Neuronal stem cell (in vitro differentiated cells): Measurements from ENCODE around the gene IL6ST.

Experiments used
- DNase-seq: peaks from one replicate; pipeline ENCODE4 v3.0.0-alpha.2; 2013; ENCODE audit warnings: low spot score
- H2AFZ ChIP-seq: one replicate; pipeline ENCODE4 v1.6.1; 2013; ENCODE audit warnings: mild to moderate bottlenecking, low read length, inconsistent platforms
- H2AK5ac ChIP-seq: 2 replicates; pipeline ENCODE4 v1.6.1; 2013; ENCODE audit warnings: low read depth, mild to moderate bottlenecking, inconsistent platforms, low read length, moderate library complexity, mixed read lengths
- H2BK120ac ChIP-seq: 2 replicates; pipeline ENCODE4 v1.6.1; 2013; ENCODE audit warnings: low read depth, mild to moderate bottlenecking, inconsistent platforms, low read length, moderate library complexity, mixed read lengths
- H2BK12ac ChIP-seq: one replicate; pipeline ENCODE4 v1.6.1; 2013; ENCODE audit warnings: low read length, inconsistent platforms
- H2BK15ac ChIP-seq: 2 replicates; pipeline ENCODE4 v1.6.1; 2013; ENCODE audit warnings: mild to moderate bottlenecking, low read length, inconsistent platforms, mixed read lengths
- H2BK5ac ChIP-seq: one replicate; pipeline ENCODE4 v1.6.1; 2013; ENCODE audit warnings: inconsistent platforms, mild to moderate bottlenecking, low read length, moderate library complexity
- H3K14ac ChIP-seq: one replicate; pipeline ENCODE4 v1.6.1; 2013; ENCODE audit warnings: low read length, inconsistent platforms
- H3K18ac ChIP-seq: 2 replicates; pipeline ENCODE4 v1.6.1; 2013; ENCODE audit warnings: low read length, inconsistent platforms
- H3K23ac ChIP-seq: 2 replicates; pipeline ENCODE4 v1.6.1; 2013; ENCODE audit warnings: low read depth, mild to moderate bottlenecking, mixed read lengths, low read length, inconsistent platforms; ENCODE audit not compliant: poor library complexity
- H3K27ac ChIP-seq: replicated peaks from 3 replicates; pipeline ENCODE4 v1.5.1; 2013; ENCODE audit warnings: low read length, inconsistent platforms
- H3K27me3 ChIP-seq, 3 experiments: 2 replicates each; pipeline ENCODE4 v1.6.1; 2013; ENCODE audit warnings: low read length in 3 of 3, mild to moderate bottlenecking in 2 of 3, inconsistent platforms in 1 of 3, low read depth in 1 of 3, mixed read lengths in 1 of 3, moderate library complexity in 1 of 3; ENCODE audit not compliant: control insufficient read depth in 3 of 3, insufficient read depth in 3 of 3
- H3K36me3 ChIP-seq, 2 donors: replicated peaks in 1 of 2; 2 replicates each; pipeline ENCODE4 v1.6.1; 2013; ENCODE audit warnings: low read length in 2 of 2; ENCODE audit not compliant: control insufficient read depth in 2 of 2, insufficient read depth in 2 of 2
- H3K4ac ChIP-seq: 2 replicates; pipeline ENCODE4 v1.6.1; 2013; ENCODE audit warnings: inconsistent platforms, mild to moderate bottlenecking, low read length, moderate library complexity
- H3K4me1 ChIP-seq, 2 donors: 1 replicate in 1 of 2; 2 replicates in 1 of 2; pipeline ENCODE4 v1.6.1; 2013; ENCODE audit warnings: low read length in 2 of 2, low read depth in 1 of 2; ENCODE audit not compliant: control insufficient read depth in 2 of 2, insufficient read depth in 1 of 2
- H3K4me2 ChIP-seq: one replicate; pipeline ENCODE4 v1.6.1; 2013; ENCODE audit warnings: mild to moderate bottlenecking, low read length, inconsistent platforms; ENCODE audit not compliant: insufficient read depth, poor library complexity, severe bottlenecking
- H3K4me3 ChIP-seq, 2 donors: 2 replicates each; pipeline ENCODE4 v1.5.1; 2013; ENCODE audit warnings: low read length in 2 of 2, mild to moderate bottlenecking in 2 of 2, inconsistent platforms in 1 of 2, moderate library complexity in 1 of 2
- H3K79me1 ChIP-seq: one replicate; pipeline ENCODE4 v1.6.1; 2013; ENCODE audit warnings: low read depth, mild to moderate bottlenecking, inconsistent platforms, low read length, moderate library complexity
- H3K9ac ChIP-seq: one replicate; pipeline ENCODE4 v1.6.1; 2013; ENCODE audit warnings: mild to moderate bottlenecking, low read depth, low read length, inconsistent platforms; ENCODE audit not compliant: poor library complexity
- H3K9me3 ChIP-seq, 2 donors: replicated peaks in 1 of 2; 2 replicates each; pipeline versions ENCODE3 to v1.6.1; 2013; ENCODE audit warnings: low read length in 2 of 2, mild to moderate bottlenecking in 2 of 2, inconsistent platforms in 1 of 2, low read depth in 1 of 2, mixed read lengths in 1 of 2, moderate library complexity in 1 of 2; ENCODE audit not compliant: control insufficient read depth in 2 of 2, insufficient read depth in 1 of 2
- H4K8ac ChIP-seq: one replicate; pipeline ENCODE4 v1.6.1; 2013; ENCODE audit warnings: low read depth, mild to moderate bottlenecking, inconsistent platforms, low read length, moderate library complexity
- H4K91ac ChIP-seq: one replicate; pipeline ENCODE4 v1.6.1; 2013; ENCODE audit warnings: low read length, low read depth, mild to moderate bottlenecking, inconsistent platforms; ENCODE audit not compliant: poor library complexity
- WGBS, 2 donors: extraction: QIAGEN DNeasy Blood & Tissue Kit; methylation state at CpG; one replicate each; pipeline ENCODE4 v1.1.7; 2013; ENCODE audit warnings: missing lambda C conversion rate in 2 of 2, mixed read lengths in 1 of 2; ENCODE audit not compliant: insufficient read length in 2 of 2, insufficient replicate concordance in 1 of 2; ENCODE audit errors: extremely low coverage in 2 of 2; 5-methylcytosine and 5-hydroxymethylcytosine counted together

IL6ST gene

DNA sequence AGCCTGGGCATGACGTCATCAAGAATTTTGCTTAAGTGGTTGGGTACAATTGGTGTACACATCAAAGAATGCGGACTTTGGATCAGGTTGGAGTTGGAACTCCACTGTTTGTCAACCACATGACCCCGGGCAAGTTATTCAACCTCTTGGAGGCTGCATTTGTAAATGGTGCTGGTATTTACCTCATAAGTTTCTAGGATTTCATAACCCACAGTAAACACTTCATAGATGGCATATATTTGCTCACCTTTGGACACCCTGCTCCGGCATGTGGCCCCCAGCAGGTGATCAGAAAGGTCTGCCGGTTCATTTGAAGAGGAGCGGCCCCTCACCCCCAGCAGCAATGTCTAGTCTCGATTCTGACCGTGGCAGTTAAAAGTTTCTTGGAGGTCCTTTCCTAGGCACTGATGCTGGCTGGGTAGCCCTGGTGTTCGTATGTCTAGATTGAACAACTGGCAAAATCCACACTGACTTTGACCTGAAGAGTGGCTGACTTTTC is 60.6 kb downstream of the IL6ST start:
- no peak overlapping the region for H3K4ac ChIP-seq
- H4K8ac ChIP-seq, result no peak overlapping the region
- WGBS, 2 donors, result no CpG with 5 or more reads among the region's 9 CpGs
- H3K4me2 ChIP-seq, result no peak overlapping the region
- DNase-seq, result no peak
- no peak overlapping the region for H3K18ac ChIP-seq
- H3K23ac ChIP-seq, result no peak overlapping the region
- no peak overlapping the region for H2BK5ac ChIP-seq
- no peak overlapping the region for H2BK15ac ChIP-seq
- H3K36me3 ChIP-seq, result peaks cover 0 to 19% of the 10 kb centered on the region in 2 donors
- no peak overlapping the region for H3K14ac ChIP-seq
- no peak overlapping the region for H2BK12ac ChIP-seq
- H3K27ac ChIP-seq, result no peak overlapping the region
- no peak overlapping the region for H2BK120ac ChIP-seq
- no peaks in the 10 kb centered on the region for H3K27me3 ChIP-seq
- H3K4me1 ChIP-seq, result no peaks in the 10 kb centered on the region
- H3K9ac ChIP-seq, result no peak overlapping the region
- no peak overlapping the region for H2AK5ac ChIP-seq
- H2AFZ ChIP-seq, result no peak overlapping the region
- H3K4me3 ChIP-seq, result no peak overlapping the region
- H3K9me3 ChIP-seq, result no peaks in the 10 kb centered on the region
- H3K79me1 ChIP-seq, result no peaks in the 10 kb centered on the region
- no peak overlapping the region for H4K91ac ChIP-seq

DNA sequence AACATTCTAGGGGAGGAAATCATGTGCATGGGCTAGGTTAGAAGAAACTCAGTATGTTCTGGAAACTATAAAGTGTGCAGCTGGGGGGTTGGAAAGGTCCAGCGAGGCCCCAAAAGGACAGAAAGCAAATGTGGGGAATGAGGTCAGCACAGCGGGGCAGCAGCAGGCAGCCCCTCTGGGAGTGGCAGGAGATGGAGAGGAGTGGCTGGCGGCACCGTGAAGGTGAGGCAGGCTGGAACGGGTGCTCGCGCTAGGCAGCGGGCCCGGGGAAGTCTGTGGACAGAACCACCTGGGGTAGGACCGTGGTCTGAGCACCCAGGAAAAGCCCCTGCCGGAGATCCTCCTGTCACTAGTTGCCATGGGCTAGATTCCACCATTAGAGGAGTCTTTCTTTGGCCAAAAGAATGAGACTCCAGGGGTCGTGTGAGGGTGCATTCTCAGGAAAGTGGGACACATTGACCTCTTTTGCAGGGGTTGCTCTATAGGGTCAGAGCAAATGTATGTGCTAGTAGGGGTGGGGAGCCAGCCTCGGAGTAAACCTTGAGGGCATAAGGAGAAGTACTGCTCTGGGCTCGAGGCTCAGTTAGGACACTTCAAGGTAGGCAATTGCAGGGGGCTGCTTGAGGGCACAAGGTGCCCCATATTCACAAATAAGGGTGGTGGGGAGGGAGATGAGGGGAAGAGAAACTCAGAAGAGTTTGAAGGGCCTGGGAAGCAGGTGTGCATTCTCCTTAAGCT is 61.2 kb downstream of the IL6ST start:
- H2BK15ac ChIP-seq, result no peak overlapping the region
- no peaks in the 10 kb centered on the region for H3K27me3 ChIP-seq
- no peak overlapping the region for H4K8ac ChIP-seq
- no peak overlapping the region for H3K27ac ChIP-seq
- peak overlapping the region; percentile 60 for H3K18ac ChIP-seq
- no peaks in the 10 kb centered on the region for H3K4me1 ChIP-seq
- no peak overlapping the region for H3K4me2 ChIP-seq
- H3K9ac ChIP-seq, result no peak overlapping the region
- H4K91ac ChIP-seq, result no peak overlapping the region
- no peak overlapping the region for H2BK120ac ChIP-seq
- DNase-seq, result no peak
- H3K23ac ChIP-seq, result peak overlapping the region; percentile 81
- H2BK12ac ChIP-seq, result no peak overlapping the region
- WGBS, 2 donors, result no CpG with 5 or more reads among the region's 14 CpGs
- no peaks in the 10 kb centered on the region for H3K79me1 ChIP-seq
- H3K9me3 ChIP-seq, result no peaks in the 10 kb centered on the region
- no peak overlapping the region for H3K4ac ChIP-seq
- H3K14ac ChIP-seq, result no peak overlapping the region
- H3K36me3 ChIP-seq, result peaks cover 0 to 13% of the 10 kb centered on the region in 2 donors
- no peak overlapping the region for H3K4me3 ChIP-seq
- H2AFZ ChIP-seq, result no peak overlapping the region
- no peak overlapping the region for H2AK5ac ChIP-seq
- H2BK5ac ChIP-seq, result no peak overlapping the region

DNA sequence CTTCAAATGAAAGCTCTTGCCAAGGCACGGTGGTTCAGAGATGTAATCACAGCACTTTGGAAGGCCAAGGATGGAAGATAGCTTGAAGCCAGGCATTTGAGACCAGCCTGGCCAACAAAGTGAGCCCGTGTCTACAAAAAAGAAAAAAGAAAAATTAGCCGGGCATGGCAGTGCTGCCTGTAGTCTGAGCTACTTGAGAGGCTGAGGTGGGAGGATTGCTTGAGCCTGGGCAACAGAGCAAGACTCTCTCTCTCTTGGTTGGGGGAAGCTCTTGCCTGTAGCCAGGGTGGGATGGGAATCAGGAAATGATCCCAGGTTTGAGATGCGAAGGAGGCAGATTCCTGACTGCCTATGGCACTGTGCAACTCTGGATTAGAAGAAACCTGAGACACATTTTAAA is 62.1 kb downstream of the IL6ST start:
- Histone ChIP-seq H3K27ac (no peak overlapping the region), H2BK120ac (no peak overlapping the region), H2AFZ (no peak overlapping the region), H3K4ac (no peak overlapping the region), H4K91ac (no peak overlapping the region), H3K14ac (no peak overlapping the region), H2BK12ac (no peak overlapping the region), H3K36me3 (peaks cover 0 to 6% of the 10 kb centered on the region in 2 donors), H3K23ac (no peak overlapping the region), H3K4me2 (no peak overlapping the region), H2BK15ac (no peak overlapping the region), H3K4me1 (no peaks in the 10 kb centered on the region), H4K8ac (no peak overlapping the region), H3K18ac (no peak overlapping the region), H3K79me1 (no peaks in the 10 kb centered on the region), H3K9me3 (no peaks in the 10 kb centered on the region), H3K4me3 (no peak overlapping the region), H2AK5ac (no peak overlapping the region), H3K27me3 (no peaks in the 10 kb centered on the region), H3K9ac (no peak overlapping the region), H2BK5ac (no peak overlapping the region)
- no peak for DNase-seq
- WGBS, 2 donors, result no CpG with 5 or more reads among the region's 4 CpGs

DNA sequence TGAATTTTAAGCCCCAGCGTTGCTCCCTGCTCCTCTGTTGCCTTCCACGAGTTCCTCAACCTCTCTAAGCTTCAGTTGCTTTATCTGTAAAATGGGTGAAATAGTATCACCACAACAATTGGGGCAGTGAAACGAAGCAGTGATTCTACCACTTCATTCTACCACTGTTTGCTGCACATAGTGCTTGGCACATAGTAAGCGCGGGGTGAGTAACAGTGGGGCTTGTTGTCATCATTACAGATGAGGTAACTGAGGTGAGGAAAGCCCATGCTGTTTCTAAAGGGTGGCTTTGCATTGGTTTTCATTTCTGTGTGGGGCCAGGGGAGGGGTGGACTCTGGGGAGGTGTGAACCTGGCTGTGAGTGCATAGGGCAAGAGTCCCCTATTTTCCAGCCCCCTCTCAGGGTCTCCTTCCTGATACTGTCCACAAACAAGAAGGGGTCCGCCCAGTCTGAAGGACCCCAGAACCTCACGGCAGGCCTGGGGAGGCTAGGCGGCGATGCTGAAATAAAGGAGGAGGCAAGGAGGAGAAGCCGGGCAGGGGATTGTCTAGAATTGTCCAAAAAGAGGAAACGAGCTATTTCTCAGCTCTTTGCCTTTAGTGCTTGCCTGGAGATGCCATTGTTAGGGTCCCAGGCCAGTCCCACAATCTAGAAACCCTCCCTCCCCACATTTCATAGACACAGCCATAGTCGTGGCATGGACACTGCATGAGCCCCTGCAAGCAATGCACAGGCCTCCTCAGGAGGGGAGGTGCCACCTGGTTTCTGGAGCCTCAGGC is 65.6 kb downstream of the IL6ST start:
- Histone ChIP-seq H2BK120ac (no peak overlapping the region), H4K8ac (no peak overlapping the region), H4K91ac (no peak overlapping the region), H2AK5ac (peak overlapping the region; percentile 17), H3K4me2 (no peak overlapping the region), H3K4me1 (no peaks in the 10 kb centered on the region), H2BK15ac (no peak overlapping the region), H2BK5ac (no peak overlapping the region), H2AFZ (no peak overlapping the region), H3K4me3 (no peak overlapping the region), H3K9me3 (peaks cover 0 to 4% of the 10 kb centered on the region in 2 donors), H2BK12ac (no peak overlapping the region), H3K9ac (no peak overlapping the region), H3K27me3 (peaks cover 0 to 3% (median 0%) of the 10 kb centered on the region in 3 experiments), H3K4ac (no peak overlapping the region), H3K27ac (no peak overlapping the region), H3K14ac (no peak overlapping the region), H3K79me1 (no peaks in the 10 kb centered on the region), H3K18ac (peak overlapping the region; percentile 74), H3K23ac (no peak overlapping the region), H3K36me3 (no peaks in the 10 kb centered on the region)
- no peak for DNase-seq
- WGBS, 2 donors, result no CpG with 5 or more reads among the region's 12 CpGs
